Vagina (tissue), 2 donors: ENCODE measurements around the gene ZDHHC12.

Experiments used
- POLR2A ChIP-seq, 2 donors: fragments of 450-650 bp; IDR thresholded peaks; one replicate each; pipeline ENCODE4 v1.6.1; 2017; ENCODE audit warnings: antibody characterized with exemption in 2 of 2, mild to moderate bottlenecking in 2 of 2, moderate library complexity in 2 of 2
- POLR2AphosphoS5 ChIP-seq, 2 donors: sonication (generic); formaldehyde crosslinking; IDR thresholded peaks; one replicate each; pipeline ENCODE4 v1.9.0; 2017; ENCODE audit warnings: antibody characterized with exemption in 2 of 2, mild to moderate bottlenecking in 2 of 2, low read depth in 1 of 2; ENCODE audit not compliant: insufficient read depth in 1 of 2
- TF ChIP-seq, protein P1 (sequence below), 3 experiments: fragments of 450-650 bp in 2 of 3; fragments of 200-600 bp in 1 of 3; sonication (generic) in 1 of 3; IDR thresholded peaks; one replicate each; pipeline ENCODE4 v1.5.1; 2017 to 2019; ENCODE audit warnings: antibody characterized with exemption in 3 of 3, mild to moderate bottlenecking in 2 of 3, moderate library complexity in 2 of 3

DNA sequence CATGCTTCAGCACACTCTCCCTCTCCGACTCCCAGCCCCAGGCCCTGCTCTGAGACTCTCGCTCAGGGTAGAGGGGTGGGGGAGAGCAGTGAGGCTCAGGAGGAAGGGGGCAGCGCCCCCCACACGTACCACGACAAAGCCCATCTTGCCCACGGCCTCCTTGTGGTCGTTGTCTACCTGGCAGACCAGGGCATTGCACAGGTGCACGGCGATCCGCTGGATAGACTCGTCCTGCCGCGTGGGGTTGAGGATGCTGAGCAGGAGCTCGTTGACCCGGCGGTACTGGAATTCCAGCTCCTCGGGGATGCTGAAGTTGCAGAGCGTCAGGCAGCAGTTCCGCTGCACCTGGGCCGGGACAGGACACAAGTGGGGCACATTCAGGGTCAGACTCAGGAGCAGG is 18.5 kb upstream of the ZDHHC12 start:
- no peak for TF ChIP-seq POLR2A (IDR thresholded peaks at IDR 0.05)
- TF ChIP-seq, protein P1, sequence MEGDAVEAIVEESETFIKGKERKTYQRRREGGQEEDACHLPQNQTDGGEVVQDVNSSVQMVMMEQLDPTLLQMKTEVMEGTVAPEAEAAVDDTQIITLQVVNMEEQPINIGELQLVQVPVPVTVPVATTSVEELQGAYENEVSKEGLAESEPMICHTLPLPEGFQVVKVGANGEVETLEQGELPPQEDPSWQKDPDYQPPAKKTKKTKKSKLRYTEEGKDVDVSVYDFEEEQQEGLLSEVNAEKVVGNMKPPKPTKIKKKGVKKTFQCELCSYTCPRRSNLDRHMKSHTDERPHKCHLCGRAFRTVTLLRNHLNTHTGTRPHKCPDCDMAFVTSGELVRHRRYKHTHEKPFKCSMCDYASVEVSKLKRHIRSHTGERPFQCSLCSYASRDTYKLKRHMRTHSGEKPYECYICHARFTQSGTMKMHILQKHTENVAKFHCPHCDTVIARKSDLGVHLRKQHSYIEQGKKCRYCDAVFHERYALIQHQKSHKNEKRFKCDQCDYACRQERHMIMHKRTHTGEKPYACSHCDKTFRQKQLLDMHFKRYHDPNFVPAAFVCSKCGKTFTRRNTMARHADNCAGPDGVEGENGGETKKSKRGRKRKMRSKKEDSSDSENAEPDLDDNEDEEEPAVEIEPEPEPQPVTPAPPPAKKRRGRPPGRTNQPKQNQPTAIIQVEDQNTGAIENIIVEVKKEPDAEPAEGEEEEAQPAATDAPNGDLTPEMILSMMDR (IDR thresholded peaks at IDR 0.05) = no peak
- no peak for TF ChIP-seq POLR2AphosphoS5 (IDR thresholded peaks at IDR 0.05; ENCODE audit: insufficient read depth in 1 of 2, low read depth in 1 of 2)
